ENCODE measurements around the gene FBXO40.

- TF ChIP-seq EZH2phosphoT487 (IDR thresholded peaks at IDR 0.05; ENCODE audit: borderline replicate concordance, low read length) (no peak), CTCF (conservative IDR thresholded peaks at IDR 0.05; ENCODE audit: low read depth, low read length) (no peak)
Observed at GRCh38 chr3:121619691-121620090, 26.5 kb downstream of the FBXO40 start.

Measured in PC-3 (cell line).